HG02885 (cell line): ENCODE results near the gene HTRA1.

Experiments used
- ATAC-seq: cut with Tn5 transposase; IDR thresholded peaks from one replicate; pipeline ENCODE4 v1.9.1; 2021; ENCODE audit warnings: mild to moderate bottlenecking; ENCODE audit not compliant: unreplicated experiment, poor library complexity

Gene HTRA1

GRCh38 chr10:122546242-122546641, 84.9 kb downstream of the HTRA1 start:
- ATAC-seq: no peak

- ATAC-seq: no peak
Observed at GRCh38 chr10:122548407-122549085, 87.2 kb downstream of the HTRA1 start.

- no peak for ATAC-seq
Observed at GRCh38 chr10:122549636-122550035, 88.3 kb downstream of the HTRA1 start.

GRCh38 chr10:122550427-122550826, 89.1 kb downstream of the HTRA1 start:
- ATAC-seq: no peak

- no peak for ATAC-seq
Observed at GRCh38 chr10:122550983-122551382, 89.6 kb downstream of the HTRA1 start.

- ATAC-seq: no peak
Observed at GRCh38 chr10:122551450-122551849, 90.1 kb downstream of the HTRA1 start.

- no peak for ATAC-seq
Observed at GRCh38 chr10:122553341-122553740, 92.0 kb downstream of the HTRA1 start.

GRCh38 chr10:122554131-122555036, 93.0 kb downstream of the HTRA1 start:
- ATAC-seq: no peak

- ATAC-seq: no peak
Observed at GRCh38 chr10:122555442-122555841, 94.1 kb downstream of the HTRA1 start.

GRCh38 chr10:122557516-122557915, 96.2 kb downstream of the HTRA1 start:
- ATAC-seq: no peak

GRCh38 chr10:122558452-122558851, 97.1 kb downstream of the HTRA1 start:
- no peak for ATAC-seq

- ATAC-seq: no peak
Observed at GRCh38 chr10:122559228-122559627, 97.9 kb downstream of the HTRA1 start.

GRCh38 chr10:122560279-122560804, 99.0 kb downstream of the HTRA1 start, which contains the start of gene DMBT1:
TSS of gene DMBT1 (plus strand) at chr10:122560754. CDS start at chr10:122560771, 17 bp downstream.
- ATAC-seq: no peak

GRCh38 chr10:122561212-122561611, 99.9 kb downstream of the HTRA1 start:
- ATAC-seq: no peak

- ATAC-seq: no peak
Observed at GRCh38 chr10:122561792-122562191, 100.4 kb downstream of the HTRA1 start.
